Adrenal gland (tissue), 5 donors: Measurements from ENCODE around the gene TEKT1.

Experiments used
- POLR2A ChIP-seq, 2 donors: fragments of 450-650 bp; IDR thresholded peaks; one replicate each; pipeline ENCODE4 v1.6.1; 2017; ENCODE audit warnings: antibody characterized with exemption in 2 of 2, mild to moderate bottlenecking in 2 of 2, moderate library complexity in 1 of 2
- TF ChIP-seq, protein P1 (sequence below), 6 experiments: fragments of 450-650 bp in 4 of 6; fragments of 200-600 bp in 2 of 6; sonication (generic) in 1 of 6; IDR thresholded peaks; 1 replicate in 5 of 6; 2 replicates in 1 of 6; pipeline versions ENCODE4 v1.5.1 to v1.8.0; 2016 to 2021; ENCODE audit warnings: antibody characterized with exemption in 6 of 6, mild to moderate bottlenecking in 2 of 6, moderate library complexity in 1 of 6
- donor health status: DM: no; HTN: no; CAD: no.

DNA sequence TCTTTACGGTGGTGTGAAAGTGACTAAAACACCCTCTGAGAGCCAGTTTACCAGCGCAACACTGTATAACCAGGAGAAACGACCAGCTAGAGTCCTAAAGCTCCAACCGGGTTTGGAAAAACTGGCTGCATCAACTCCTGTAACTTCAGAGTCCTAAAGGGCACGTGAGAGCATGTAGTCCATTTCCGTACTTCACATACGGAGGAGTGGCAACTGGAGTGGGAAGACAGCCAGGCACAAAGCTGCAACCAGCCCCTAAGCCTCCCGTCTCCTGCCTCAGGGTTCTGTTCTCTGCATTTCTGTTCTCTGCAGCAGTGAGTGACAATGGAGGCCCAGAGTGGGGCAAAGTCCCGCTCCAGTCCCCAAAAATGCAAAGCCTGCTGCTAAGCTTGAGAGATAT is 19.2 kb downstream of the TEKT1 start:
- TF ChIP-seq, protein P1, sequence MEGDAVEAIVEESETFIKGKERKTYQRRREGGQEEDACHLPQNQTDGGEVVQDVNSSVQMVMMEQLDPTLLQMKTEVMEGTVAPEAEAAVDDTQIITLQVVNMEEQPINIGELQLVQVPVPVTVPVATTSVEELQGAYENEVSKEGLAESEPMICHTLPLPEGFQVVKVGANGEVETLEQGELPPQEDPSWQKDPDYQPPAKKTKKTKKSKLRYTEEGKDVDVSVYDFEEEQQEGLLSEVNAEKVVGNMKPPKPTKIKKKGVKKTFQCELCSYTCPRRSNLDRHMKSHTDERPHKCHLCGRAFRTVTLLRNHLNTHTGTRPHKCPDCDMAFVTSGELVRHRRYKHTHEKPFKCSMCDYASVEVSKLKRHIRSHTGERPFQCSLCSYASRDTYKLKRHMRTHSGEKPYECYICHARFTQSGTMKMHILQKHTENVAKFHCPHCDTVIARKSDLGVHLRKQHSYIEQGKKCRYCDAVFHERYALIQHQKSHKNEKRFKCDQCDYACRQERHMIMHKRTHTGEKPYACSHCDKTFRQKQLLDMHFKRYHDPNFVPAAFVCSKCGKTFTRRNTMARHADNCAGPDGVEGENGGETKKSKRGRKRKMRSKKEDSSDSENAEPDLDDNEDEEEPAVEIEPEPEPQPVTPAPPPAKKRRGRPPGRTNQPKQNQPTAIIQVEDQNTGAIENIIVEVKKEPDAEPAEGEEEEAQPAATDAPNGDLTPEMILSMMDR (IDR thresholded peaks at IDR 0.05): no peak
- TF ChIP-seq POLR2A (IDR thresholded peaks at IDR 0.05): no peak
